HepG2 (cell line): ENCODE data around the gene SAXO1. TPM values are rescaled to one million over a fixed set of nuclear protein-coding genes. Genes with fewer than 3 reads are reported as not detected.

Source experiments
- ATAC-seq: fragments of 200-7000 bp; cut with Tn5 transposase; 3 replicates; pipeline ENCODE4 v1.9.1; 2020; ENCODE audit warnings: mild to moderate bottlenecking, moderate library complexity
- BruUV-seq: library from RNA; stranded (reverse); fragments of 400-500 nt; replicated peaks from 2 replicates; lab custom pipeline; 2021; lab: Mats Ljungman, UMichigan
- CTCF ChIA-PET: fragments of 300-600 bp; formaldehyde crosslinking; extraction: SDS; loops from one replicate; lab custom pipeline; 2021; ENCODE audit warnings: low total read pairs, inconsistent platforms, low intra/inter-chr PET ratio; lab: Yijun Ruan, JAX
- POLR2A ChIA-PET: fragments of 350-600 bp; sonication (Branson Sonifier 250); formaldehyde crosslinking; loops from one replicate; lab custom pipeline; 2020; ENCODE audit warnings: antibody characterized with exemption, inconsistent platforms; lab: Yijun Ruan, JAX
- DNase-seq: peaks from one replicate; pipeline ENCODE4 v3.0.0-alpha.2; 2015; ENCODE audit warnings: low spot score
- FAIRE-seq: peaks from 3 replicates; lab custom pipeline; 2011; peaks lifted over from hg19 to GRCh38; lab: Jason Lieb, UNC
- H2AFZ ChIP-seq: one replicate; pipeline ENCODE4 v1.6.1; 2011; ENCODE audit warnings: low read length, inconsistent platforms
- H3K27ac ChIP-seq: fragments of 300-600 bp; 3 replicates; pipeline ENCODE4 v1.8.0; 2011; ENCODE audit warnings: mixed run types, mild to moderate bottlenecking, mixed read lengths, low read length, inconsistent platforms; ENCODE audit not compliant: insufficient read depth; ENCODE audit errors: extremely low read length
- H3K27me3 ChIP-seq, 2 experiments: fragments of 200-600 bp in 1 of 2; 2 replicates in 1 of 2; 3 replicates in 1 of 2; pipeline versions ENCODE4 v1.6.0 to v1.8.0; 2011; ENCODE audit warnings: low read length in 2 of 2, mild to moderate bottlenecking in 2 of 2, moderate library complexity in 2 of 2, inconsistent platforms in 1 of 2; ENCODE audit not compliant: insufficient read depth in 2 of 2, control insufficient read depth in 1 of 2
- H3K36me3 ChIP-seq, 2 experiments: fragments of 200-600 bp in 1 of 2; replicated peaks in 1 of 2; 2 replicates in 1 of 2; 3 replicates in 1 of 2; pipeline versions ENCODE4 v1.5.1 to v1.8.0; 2011; ENCODE audit warnings: low read length in 2 of 2, inconsistent platforms in 1 of 2; ENCODE audit not compliant: insufficient read depth in 2 of 2, control insufficient read depth in 1 of 2
- H3K4me1 ChIP-seq: 2 replicates; pipeline ENCODE4 v1.5.1; 2012; ENCODE audit warnings: low read length, inconsistent platforms; ENCODE audit not compliant: insufficient read depth
- H3K4me2 ChIP-seq: 2 replicates; pipeline ENCODE4 v1.6.0; 2011; ENCODE audit warnings: low read depth, low read length, inconsistent platforms
- H3K4me3 ChIP-seq, 3 experiments: fragments of 200-600 bp in 1 of 3; sonication (generic), shearing (Covaris generic) in 1 of 3; replicated peaks in 1 of 3; 2 replicates each; pipeline ENCODE4 v1.5.1; 2011 to 2016; ENCODE audit warnings: low read length in 3 of 3, inconsistent platforms in 2 of 3, low read depth in 2 of 3, mild to moderate bottlenecking in 2 of 3, control low read depth in 1 of 3, mixed read lengths in 1 of 3; ENCODE audit not compliant: insufficient read depth in 1 of 3
- H3K79me2 ChIP-seq: one replicate; pipeline ENCODE4 v1.6.1; 2011; ENCODE audit warnings: low read length, inconsistent platforms; ENCODE audit not compliant: insufficient read depth
- H3K9ac ChIP-seq: 2 replicates; pipeline ENCODE4 v1.6.0; 2011; ENCODE audit warnings: mild to moderate bottlenecking, low read depth, low read length, inconsistent platforms; ENCODE audit not compliant: insufficient read depth
- H3K9me3 ChIP-seq: 2 replicates; pipeline ENCODE4 v1.5.1; 2012; ENCODE audit warnings: mild to moderate bottlenecking, low read length
- H4K20me1 ChIP-seq: 2 replicates; pipeline ENCODE4 v1.6.0; 2011; ENCODE audit warnings: inconsistent platforms, mild to moderate bottlenecking, low read length, moderate library complexity; ENCODE audit not compliant: insufficient read depth
- ARNTL ChIP-seq: sonication (generic); formaldehyde crosslinking; IDR thresholded peaks from 2 replicates; pipeline ENCODE4 v1.4.0; 2020; ENCODE audit warnings: mild to moderate bottlenecking, missing genetic modification reagents
- CHD2 ChIP-seq: IDR thresholded peaks from 2 replicates; pipeline ENCODE4 v1.6.1; 2011; ENCODE audit warnings: low read depth, low read length, improper control_type of control experiment
- GATAD1 ChIP-seq: IDR thresholded peaks from 2 replicates; pipeline ENCODE4 v1.6.1; 2016; ENCODE audit warnings: missing genetic modification reagents, missing compliant biosample characterization
- MAFF ChIP-seq: IDR thresholded peaks from 2 replicates; pipeline ENCODE4 v1.6.1; 2011; ENCODE audit warnings: low read depth, low read length, improper control_type of control experiment
- MAFK ChIP-seq, 2 experiments: IDR thresholded peaks in 1 of 2; conservative IDR thresholded peaks in 1 of 2; 2 replicates each; pipeline ENCODE4 v1.6.1; 2011; ENCODE audit warnings: improper control_type of control experiment in 2 of 2, low read length in 2 of 2
- PITX1 ChIP-seq: sonication (generic); formaldehyde crosslinking; IDR thresholded peaks from 2 replicates; pipeline ENCODE4 v1.5.1; 2020; ENCODE audit warnings: mild to moderate bottlenecking, missing genetic modification reagents
- ZBTB3 ChIP-seq: sonication (generic); formaldehyde crosslinking; IDR thresholded peaks from 2 replicates; pipeline ENCODE4 v1.4.0; 2020; ENCODE audit warnings: low read depth, mild to moderate bottlenecking, moderate library complexity, missing genetic modification reagents, borderline replicate concordance
- ZNF263 ChIP-seq: sonication (generic); formaldehyde crosslinking; IDR thresholded peaks from 2 replicates; pipeline ENCODE4 v1.4.0; 2020; ENCODE audit warnings: missing genetic modification reagents
- ZNF543 ChIP-seq: sonication (generic); formaldehyde crosslinking; IDR thresholded peaks from 2 replicates; pipeline ENCODE4 v1.4.0; 2020; ENCODE audit warnings: mild to moderate bottlenecking, missing genetic modification reagents
- ZNF687 ChIP-seq: sonication (generic); formaldehyde crosslinking; IDR thresholded peaks from 2 replicates; pipeline ENCODE4 v1.5.1; 2020; ENCODE audit warnings: mild to moderate bottlenecking, missing genetic modification reagents, moderate library complexity
- ZNF768 ChIP-seq: sonication (generic); formaldehyde crosslinking; IDR thresholded peaks from 2 replicates; pipeline ENCODE4 v1.4.0; 2020; ENCODE audit warnings: missing genetic modification reagents
- WGBS: methylation state at CpG from one replicate; pipeline ENCODE4 v1.1.6; 2017; ENCODE audit warnings: low lambda C conversion rate; 5-methylcytosine and 5-hydroxymethylcytosine counted together
- in situ Hi-C: cut with HindIII; loops from 2 replicates; pipeline ENCODE4 v1.10.0; 2017; ENCODE audit warnings: low pct_unique_long_range_greater_than_20kb; ENCODE audit not compliant: extremely low pct_ligation_motif_present
- intact Hi-C: fragments of 100-400 bp; cut with micrococcal nuclease; formaldehyde crosslinking; loops from one replicate; pipeline ENCODE4 v1.10.0; 2022; ENCODE audit not compliant: unreplicated experiment
- polyA plus RNA-seq, 8 experiments: library from polyadenylated mRNA; depleted of rRNA in 3 of 8; stranded (reverse) in 7 of 8; unstranded in 1 of 8; fragments of >200 nt; fragmentation: Illumina TruSeq in 4 of 8; extraction: Trizol in 4 of 8; gene quantifications; 2 replicates each; pipeline versions ENCODE4 v1.2.1 to v1.2.3, GENCODE V29; 2011 to 2016; ENCODE audit warnings: low read depth in 4 of 8, missing spikeins in 1 of 8, mixed read lengths in 1 of 8; ENCODE audit not compliant: insufficient read depth in 1 of 8
- total RNA-seq, 5 experiments: library from RNA; depleted of rRNA; stranded (reverse); fragments of >200 nt; fragmentation: Illumina TruSeq; extraction: Trizol; gene quantifications; 2 replicates each; pipeline ENCODE4 v1.2.3, GENCODE V29; 2016; ENCODE audit warnings: low read depth in 1 of 5
- TF ChIP-seq, protein P1 (sequence below): sonication (generic); formaldehyde crosslinking; IDR thresholded peaks from 2 replicates; pipeline ENCODE4 v1.8.0; 2022; ENCODE audit warnings: mild to moderate bottlenecking, missing genetic modification reagents; ENCODE audit not compliant: insufficient replicate concordance
- TF ChIP-seq, protein P2 (sequence below): sonication (generic); formaldehyde crosslinking; IDR thresholded peaks from 2 replicates; pipeline ENCODE4 v1.5.1; 2020; ENCODE audit warnings: mild to moderate bottlenecking, missing genetic modification reagents, borderline replicate concordance

SAXO1 gene
- total and polyA plus RNA-seq, 2 of the 13 experiments (the other 11 are each of a cell fraction or from before 2014, with no cell fraction given): not detected

- CTCF ChIA-PET: no interaction called here
- DNase-seq: no peak
Measured at GRCh38 chr9:18979367-18979766, 53.6 kb downstream of the SAXO1 start.

More at GRCh38 chr9:18979367-18979766, 53.6 kb downstream of the SAXO1 start:
- TF ChIP-seq CHD2: no peak
- no peak for TF ChIP-seq ZNF687
- TF ChIP-seq ZBTB3: no peak
- no peak for TF ChIP-seq ARNTL
- no peak for TF ChIP-seq ZNF768 (CRISPR knock-in tag)
- TF ChIP-seq, protein P1, sequence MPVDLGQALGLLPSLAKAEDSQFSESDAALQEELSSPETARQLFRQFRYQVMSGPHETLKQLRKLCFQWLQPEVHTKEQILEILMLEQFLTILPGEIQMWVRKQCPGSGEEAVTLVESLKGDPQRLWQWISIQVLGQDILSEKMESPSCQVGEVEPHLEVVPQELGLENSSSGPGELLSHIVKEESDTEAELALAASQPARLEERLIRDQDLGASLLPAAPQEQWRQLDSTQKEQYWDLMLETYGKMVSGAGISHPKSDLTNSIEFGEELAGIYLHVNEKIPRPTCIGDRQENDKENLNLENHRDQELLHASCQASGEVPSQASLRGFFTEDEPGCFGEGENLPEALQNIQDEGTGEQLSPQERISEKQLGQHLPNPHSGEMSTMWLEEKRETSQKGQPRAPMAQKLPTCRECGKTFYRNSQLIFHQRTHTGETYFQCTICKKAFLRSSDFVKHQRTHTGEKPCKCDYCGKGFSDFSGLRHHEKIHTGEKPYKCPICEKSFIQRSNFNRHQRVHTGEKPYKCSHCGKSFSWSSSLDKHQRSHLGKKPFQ: no peak
- TF ChIP-seq, protein P2, sequence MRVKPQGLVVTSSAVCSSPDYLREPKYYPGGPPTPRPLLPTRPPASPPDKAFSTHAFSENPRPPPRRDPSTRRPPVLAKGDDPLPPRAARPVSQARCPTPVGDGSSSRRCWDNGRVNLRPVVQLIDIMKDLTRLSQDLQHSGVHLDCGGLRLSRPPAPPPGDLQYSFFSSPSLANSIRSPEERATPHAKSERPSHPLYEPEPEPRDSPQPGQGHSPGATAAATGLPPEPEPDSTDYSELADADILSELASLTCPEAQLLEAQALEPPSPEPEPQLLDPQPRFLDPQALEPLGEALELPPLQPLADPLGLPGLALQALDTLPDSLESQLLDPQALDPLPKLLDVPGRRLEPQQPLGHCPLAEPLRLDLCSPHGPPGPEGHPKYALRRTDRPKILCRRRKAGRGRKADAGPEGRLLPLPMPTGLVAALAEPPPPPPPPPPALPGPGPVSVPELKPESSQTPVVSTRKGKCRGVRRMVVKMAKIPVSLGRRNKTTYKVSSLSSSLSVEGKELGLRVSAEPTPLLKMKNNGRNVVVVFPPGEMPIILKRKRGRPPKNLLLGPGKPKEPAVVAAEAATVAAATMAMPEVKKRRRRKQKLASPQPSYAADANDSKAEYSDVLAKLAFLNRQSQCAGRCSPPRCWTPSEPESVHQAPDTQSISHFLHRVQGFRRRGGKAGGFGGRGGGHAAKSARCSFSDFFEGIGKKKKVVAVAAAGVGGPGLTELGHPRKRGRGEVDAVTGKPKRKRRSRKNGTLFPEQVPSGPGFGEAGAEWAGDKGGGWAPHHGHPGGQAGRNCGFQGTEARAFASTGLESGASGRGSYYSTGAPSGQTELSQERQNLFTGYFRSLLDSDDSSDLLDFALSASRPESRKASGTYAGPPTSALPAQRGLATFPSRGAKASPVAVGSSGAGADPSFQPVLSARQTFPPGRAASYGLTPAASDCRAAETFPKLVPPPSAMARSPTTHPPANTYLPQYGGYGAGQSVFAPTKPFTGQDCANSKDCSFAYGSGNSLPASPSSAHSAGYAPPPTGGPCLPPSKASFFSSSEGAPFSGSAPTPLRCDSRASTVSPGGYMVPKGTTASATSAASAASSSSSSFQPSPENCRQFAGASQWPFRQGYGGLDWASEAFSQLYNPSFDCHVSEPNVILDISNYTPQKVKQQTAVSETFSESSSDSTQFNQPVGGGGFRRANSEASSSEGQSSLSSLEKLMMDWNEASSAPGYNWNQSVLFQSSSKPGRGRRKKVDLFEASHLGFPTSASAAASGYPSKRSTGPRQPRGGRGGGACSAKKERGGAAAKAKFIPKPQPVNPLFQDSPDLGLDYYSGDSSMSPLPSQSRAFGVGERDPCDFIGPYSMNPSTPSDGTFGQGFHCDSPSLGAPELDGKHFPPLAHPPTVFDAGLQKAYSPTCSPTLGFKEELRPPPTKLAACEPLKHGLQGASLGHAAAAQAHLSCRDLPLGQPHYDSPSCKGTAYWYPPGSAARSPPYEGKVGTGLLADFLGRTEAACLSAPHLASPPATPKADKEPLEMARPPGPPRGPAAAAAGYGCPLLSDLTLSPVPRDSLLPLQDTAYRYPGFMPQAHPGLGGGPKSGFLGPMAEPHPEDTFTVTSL (CRISPR knock-in tag): no peak
- TF ChIP-seq MAFK (conservative IDR thresholded peaks at IDR 0.05 in 1 of 2, IDR thresholded peaks at IDR 0.05 in 1 of 2; ENCODE audit: low read length in 2 of 2): peak in 1 of 2 experiments; percentile 36; a peak in 2 of 4 replicates
- TF ChIP-seq ZNF263: no peak
- no peak for TF ChIP-seq GATAD1 (CRISPR knock-in tag)
- TF ChIP-seq MAFF: peak; percentile 32; the same call in 1 of the 2 replicates
- TF ChIP-seq ZNF543: no peak
- TF ChIP-seq PITX1 (CRISPR knock-in tag): no peak
- Histone ChIP-seq H4K20me1 (no peaks in the 10 kb centered on the region), H3K27ac (no peak overlapping the region), H3K4me3 (no peak overlapping the region), H3K9ac (no peak overlapping the region), H3K9me3 (no peaks in the 10 kb centered on the region), H3K79me2 (no peaks in the 10 kb centered on the region), H3K36me3 (no peaks in the 10 kb centered on the region), H2AFZ (no peak overlapping the region), H3K27me3 (no peaks in the 10 kb centered on the region; a peak in 1 of 5 replicates), H3K4me1 (no peaks in the 10 kb centered on the region; the same call in 1 of the 2 replicates), H3K4me2 (no peak overlapping the region)
- ATAC-seq (no peak), FAIRE-seq (no peak)
- POLR2A ChIA-PET: no interaction called here
- intact Hi-C loops (no loop called here), in situ Hi-C loops (no loop called here)
- 0% methylated on average over 2 of the region's 2 CpGs for WGBS
- BruUV-seq: no TSS peak
